GM19452 (cell line): Measurements from ENCODE around the gene APOA5.

Experiments used
- ATAC-seq: cut with Tn5 transposase; IDR thresholded peaks from one replicate; pipeline ENCODE4 v1.9.1; 2021; ENCODE audit not compliant: unreplicated experiment

The APOA5 gene

GRCh38 chr11:116828632-116829524, 37.2 kb upstream of the APOA5 start:
- ATAC-seq = no peak

GRCh38 chr11:116827461-116827860, 35.8 kb upstream of the APOA5 start:
- ATAC-seq = no peak

- ATAC-seq = no peak
Measured at GRCh38 chr11:116826751-116827431, 35.2 kb upstream of the APOA5 start.

- no peak for ATAC-seq
Measured at GRCh38 chr11:116825854-116826750, 34.4 kb upstream of the APOA5 start.

- no peak for ATAC-seq
Measured at GRCh38 chr11:116825434-116825833, 33.8 kb upstream of the APOA5 start.

- ATAC-seq = no peak
Measured at GRCh38 chr11:116823031-116823843, 31.6 kb upstream of the APOA5 start, which contains the start of gene APOA4. Gene APOA4 (minus strand): TSS chr11:116823304. CDS start chr11:116823191, 113 bp downstream.

- no peak for ATAC-seq
Measured at GRCh38 chr11:116822575-116822974, 30.9 kb upstream of the APOA5 start.

- no peak for ATAC-seq
Measured at GRCh38 chr11:116821050-116821918, 29.6 kb upstream of the APOA5 start.

GRCh38 chr11:116819049-116819448, 27.4 kb upstream of the APOA5 start:
- no peak for ATAC-seq

GRCh38 chr11:116814502-116814901, 22.8 kb upstream of the APOA5 start:
- ATAC-seq = no peak

- ATAC-seq = no peak
Measured at GRCh38 chr11:116813781-116814471, 22.2 kb upstream of the APOA5 start.

- ATAC-seq = no peak
Measured at GRCh38 chr11:116813170-116813569, 21.5 kb upstream of the APOA5 start.

GRCh38 chr11:116812109-116812508, 20.4 kb upstream of the APOA5 start:
- no peak for ATAC-seq

GRCh38 chr11:116811194-116811593, 19.5 kb upstream of the APOA5 start:
- no peak for ATAC-seq

- ATAC-seq = no peak
Measured at GRCh38 chr11:116808262-116809175, 16.8 kb upstream of the APOA5 start.

- no peak for ATAC-seq
Measured at GRCh38 chr11:116807601-116808261, 16.1 kb upstream of the APOA5 start.

- ATAC-seq = no peak
Measured at GRCh38 chr11:116804001-116804400, 12.3 kb upstream of the APOA5 start.
